IPS DF 19.7 (cell line): Measurements from ENCODE around the gene CAB39.

ENCODE experiments used
- DNase-seq: peaks from one replicate; pipeline ENCODE4 v3.0.0-alpha.2; 2013; ENCODE audit warnings: low read depth, low spot score

Gene CAB39

DNA sequence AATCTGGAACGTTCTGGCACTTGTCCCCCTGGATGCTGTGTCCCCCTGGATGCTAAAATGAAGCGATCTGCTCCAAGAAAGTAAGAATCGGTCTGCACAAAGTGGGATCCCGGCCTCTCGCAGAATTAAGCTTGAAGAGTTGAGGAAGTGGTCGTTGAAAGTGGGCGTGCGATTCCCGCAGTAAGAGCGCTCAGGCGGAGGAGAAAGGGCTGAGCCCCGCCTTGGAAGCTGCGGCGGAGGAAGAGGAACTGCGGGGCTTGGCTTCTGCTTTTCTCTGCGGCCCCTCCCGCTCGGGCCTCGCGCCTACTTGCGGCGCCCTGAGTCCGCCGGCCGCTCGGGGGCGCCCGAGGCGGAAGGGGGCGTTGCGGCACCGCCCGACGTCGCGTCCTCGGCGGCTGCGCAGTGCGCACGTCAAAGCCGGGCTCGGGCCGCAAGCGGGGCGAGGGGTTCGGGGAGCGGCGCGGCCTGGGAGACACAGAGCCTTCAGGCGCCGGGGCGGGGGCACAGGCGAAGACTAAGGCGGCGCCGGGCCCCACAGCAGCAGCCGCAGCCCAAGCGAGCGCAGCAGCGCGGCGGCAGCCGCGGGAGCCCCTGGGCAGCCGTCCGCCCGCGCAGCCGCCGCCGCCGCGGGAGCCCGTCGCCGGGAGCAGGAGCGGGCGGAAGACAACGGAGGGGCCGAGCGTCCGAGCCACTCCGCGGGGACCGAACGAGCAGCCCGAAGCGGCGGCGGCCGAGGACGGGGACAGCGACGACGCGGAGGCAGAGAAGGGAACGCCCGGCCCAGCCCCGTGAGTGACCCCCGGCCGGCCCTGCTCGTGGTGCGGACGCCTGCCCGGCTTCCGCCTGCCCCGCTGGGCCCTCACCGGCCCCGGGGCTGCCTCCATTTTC lies at the start of gene CAB39:
Gene CAB39 (plus strand): TSS at position 400 of the 888 bp plus-strand sequence. CDS start 47,160 bp downstream, outside the sequence.
- peak; percentile 54 for DNase-seq

DNA sequence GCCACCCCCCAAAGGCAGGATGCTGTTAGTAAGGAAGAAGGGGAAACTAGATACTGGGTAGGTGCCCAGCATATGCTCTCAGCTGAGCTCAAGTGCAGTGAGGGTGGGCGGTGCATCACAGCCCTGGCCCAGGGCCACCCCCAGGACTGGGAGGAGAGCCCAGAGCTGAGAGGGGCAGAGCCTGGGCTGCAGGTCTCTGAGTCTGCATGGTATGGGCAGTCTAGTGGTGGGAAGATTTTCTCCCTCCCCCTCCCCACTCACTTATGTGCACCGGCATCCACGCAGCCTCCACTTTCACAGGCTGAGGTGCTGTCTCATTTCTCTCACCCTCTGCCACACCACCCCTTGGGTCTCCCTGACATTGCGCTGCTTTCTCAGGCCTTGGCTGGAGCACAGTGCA lies 48.5 kb upstream of the CAB39 start:
- DNase-seq, result no peak

DNA sequence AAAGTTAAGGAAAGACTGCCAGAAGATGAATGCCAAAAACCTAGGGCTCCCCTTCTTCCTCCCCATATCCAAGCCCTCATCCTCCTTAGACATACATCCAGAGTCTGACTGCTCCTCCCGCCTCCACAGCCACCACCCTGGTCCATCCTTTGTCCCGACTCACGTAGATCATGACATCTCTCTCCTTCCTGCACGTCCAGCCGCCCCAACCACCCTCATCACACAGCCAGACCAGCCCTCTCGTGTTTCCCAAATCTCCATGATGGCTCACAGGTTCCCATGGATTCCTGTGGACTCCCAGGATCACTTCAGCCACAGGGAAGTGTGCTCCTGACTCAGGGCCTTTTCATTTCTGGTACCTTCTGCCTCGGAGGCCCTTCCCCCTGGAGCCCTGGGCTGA lies 47.8 kb upstream of the CAB39 start:
- DNase-seq, result no peak

DNA sequence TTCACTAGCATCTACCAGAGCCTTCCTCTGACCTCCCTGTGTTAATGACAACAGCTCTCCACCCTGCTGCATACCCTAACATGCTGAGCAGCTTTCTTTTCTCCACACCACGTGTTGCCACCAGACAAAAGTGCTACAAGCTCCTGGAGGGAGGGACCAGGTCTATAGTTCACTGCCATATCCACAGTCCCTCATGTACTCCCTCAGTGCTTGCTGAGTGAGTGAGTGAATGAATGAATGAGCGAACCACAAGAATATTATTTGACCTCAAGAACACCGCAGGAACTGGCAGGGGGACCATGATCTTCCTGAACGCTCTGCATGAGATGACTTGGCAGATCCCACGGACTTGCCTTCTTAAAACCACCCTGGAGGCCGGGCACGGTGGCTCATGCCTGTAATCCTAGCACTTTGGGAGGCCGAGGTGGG lies 47.4 kb upstream of the CAB39 start:
- DNase-seq, result no peak

DNA sequence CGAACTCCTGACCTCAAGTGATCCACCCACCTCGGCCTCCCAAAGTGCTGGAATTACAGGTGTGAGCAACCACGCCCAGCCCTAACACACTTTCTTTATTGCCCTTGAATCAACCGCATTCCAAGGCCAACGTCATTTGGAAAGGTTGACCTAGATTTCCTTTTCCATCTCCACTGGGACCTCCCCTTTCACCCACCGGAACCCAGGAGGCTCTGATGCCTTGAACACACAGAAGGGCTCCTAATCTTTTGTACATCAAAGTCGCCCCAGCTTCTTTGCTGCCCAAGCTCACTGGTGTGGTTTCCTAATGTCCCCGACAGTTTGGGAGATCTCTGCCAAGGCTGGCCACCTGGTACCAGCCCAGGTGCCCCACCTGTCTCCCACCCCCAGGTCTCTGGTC lies 46.2 kb upstream of the CAB39 start:
- DNase-seq, result no peak

DNA sequence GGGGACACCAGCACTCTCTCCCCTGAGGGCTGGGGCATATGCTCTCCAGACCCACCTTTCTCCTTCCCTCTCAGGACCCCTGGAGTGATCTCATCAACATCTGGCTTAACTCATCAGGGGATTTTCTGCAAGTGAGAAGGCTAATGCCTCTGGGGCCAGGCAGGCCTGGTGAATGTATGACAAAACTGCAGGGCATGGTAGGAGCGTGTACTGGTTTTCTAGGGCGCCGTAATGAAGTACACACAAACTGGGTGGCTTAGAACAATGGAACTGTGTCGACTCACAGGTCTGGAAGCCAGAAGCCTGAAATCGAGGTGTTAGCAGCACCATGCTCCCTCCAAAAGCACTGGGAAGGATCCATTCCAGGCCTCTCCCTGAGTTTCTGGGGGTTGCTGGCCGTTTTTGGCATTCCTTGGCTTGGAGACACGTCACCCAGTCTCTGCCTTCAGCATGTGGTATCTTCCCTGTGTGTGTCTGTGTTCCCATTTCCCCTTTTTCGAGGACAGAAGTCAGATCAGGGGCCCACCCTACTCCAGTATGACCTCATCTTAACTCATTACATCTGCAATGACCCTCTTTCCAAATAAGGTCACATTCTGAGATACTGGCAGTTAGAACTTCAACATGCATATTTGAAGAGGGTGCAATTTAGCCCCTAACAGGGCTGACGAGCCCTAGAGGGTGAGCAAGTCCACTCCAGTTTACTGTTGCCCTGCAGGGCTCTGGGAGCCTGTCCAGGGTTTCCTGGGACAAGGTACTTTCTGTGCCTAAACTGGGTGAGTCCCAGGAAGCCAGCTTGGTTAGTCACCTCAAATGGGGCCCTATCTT lies 45.5 kb upstream of the CAB39 start:
- DNase-seq, result no peak

DNA sequence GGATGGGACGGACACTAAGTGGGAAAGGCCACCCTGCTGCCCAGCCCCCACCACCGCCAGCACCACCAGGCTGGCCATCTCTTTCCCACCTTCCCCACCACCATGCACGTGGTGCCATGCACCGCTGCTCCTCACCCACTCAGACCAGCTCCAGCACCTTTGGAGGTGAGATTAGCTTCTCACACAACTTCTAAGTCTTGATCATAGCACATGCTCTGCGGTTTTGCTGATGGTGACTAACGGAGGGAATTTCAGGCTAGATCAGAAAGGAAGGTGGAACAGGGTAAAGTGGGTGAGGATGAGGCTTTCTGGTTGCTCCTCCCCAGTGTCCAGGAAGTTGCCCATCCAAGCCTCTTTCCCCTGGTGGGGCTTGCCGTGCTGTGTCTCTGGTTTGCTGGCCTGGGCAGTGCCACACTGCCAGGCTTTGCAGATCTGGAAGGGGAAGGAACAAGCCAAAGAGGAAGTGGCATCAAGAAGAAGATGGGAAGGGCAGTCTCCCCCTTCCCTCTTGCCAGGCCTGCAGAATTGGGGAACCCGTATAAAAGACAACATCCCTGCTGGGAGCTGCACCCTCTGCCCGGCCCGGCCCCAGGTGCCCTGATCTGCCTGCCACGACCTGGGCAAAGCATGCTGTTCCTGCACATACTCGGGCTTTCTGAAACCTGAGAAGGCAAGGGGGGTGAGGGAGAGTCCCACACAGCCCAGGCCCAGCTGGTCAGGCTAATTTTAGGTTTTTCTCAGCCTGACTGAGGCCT lies 44.3 kb upstream of the CAB39 start:
- no peak for DNase-seq

DNA sequence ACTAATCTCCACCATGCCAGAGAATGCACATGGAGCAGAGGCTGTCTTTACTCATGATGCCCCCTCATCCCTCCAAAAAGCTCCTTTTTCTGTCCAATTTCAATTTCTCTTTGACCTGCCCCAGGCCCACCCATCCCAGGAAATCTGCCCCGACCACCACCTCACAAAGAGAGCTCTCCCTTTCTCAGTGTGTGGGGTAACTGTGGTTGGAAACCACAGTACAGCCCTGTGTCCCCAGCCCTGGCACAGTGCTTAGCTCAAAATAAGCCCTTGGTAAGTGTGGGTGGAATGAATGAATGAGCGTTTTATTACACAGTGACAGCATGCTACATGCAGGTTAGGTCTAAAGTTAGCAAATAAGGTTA lies 43.7 kb upstream of the CAB39 start:
- no peak for DNase-seq

DNA sequence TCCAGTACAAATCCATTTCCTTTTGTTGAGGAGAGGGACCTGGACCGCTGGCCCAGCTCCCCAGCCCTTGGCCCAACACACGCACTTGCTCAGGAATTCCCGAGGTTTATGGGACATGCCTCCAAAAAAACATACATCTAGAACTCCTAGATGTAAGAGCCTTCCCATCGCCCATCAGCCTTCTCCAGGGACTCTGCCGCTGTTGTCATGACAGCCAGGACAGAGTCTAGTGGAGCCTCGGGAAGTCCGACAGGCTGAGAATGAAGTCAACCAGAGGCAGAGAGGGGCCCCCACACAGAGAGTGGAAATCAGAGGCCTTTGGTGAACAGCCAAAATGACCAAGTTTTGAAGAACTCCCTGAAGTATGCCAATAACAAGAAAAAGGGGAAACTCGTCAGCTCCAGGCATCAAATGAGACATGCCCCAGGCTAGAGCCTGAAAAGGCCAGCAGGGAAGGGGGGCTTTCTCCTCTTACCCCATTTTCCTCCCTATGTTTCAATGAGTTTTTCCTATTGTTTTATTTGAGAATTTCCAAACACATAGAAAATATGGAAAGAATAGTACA lies 43.2 kb upstream of the CAB39 start:
- DNase-seq, result no peak

DNA sequence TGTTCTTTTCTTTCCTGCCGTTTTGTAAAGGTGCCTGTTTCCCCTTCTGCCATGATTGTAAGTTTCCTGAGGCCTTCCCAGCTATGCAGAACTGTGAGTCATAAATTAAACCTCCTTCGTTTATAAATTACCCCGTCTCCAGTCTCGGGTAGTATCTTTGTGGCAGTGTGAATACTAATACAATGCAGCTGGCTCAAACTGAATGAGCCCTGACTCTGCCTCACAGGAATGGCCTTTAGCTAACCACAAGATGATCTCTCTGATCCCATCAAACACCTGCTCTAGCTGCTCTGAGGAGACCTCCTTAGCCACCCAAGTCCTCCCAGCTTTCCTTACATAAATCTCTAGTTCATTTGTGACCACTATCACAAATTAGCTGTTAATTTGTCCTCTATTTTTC lies 41.5 kb upstream of the CAB39 start:
- no peak for DNase-seq

DNA sequence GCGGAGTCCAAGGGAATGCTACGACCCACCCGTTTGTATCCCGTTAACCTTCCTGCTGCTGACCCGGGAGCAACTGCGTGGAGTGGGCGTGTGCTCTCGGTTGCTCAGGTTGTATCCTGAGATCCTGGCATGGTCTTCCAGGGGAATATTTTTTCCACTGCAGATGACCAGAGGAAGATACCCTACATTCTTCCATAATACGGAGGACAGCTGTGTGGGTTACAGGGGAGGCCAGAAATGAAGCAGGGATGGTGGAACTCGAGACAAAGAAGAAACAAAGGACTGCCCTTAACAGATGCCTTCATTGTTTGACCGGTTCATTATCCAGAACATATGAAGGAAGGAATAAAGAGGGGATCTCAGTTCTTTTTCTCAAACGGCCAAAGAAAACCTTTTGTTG lies 39.8 kb upstream of the CAB39 start:
- no peak for DNase-seq

DNA sequence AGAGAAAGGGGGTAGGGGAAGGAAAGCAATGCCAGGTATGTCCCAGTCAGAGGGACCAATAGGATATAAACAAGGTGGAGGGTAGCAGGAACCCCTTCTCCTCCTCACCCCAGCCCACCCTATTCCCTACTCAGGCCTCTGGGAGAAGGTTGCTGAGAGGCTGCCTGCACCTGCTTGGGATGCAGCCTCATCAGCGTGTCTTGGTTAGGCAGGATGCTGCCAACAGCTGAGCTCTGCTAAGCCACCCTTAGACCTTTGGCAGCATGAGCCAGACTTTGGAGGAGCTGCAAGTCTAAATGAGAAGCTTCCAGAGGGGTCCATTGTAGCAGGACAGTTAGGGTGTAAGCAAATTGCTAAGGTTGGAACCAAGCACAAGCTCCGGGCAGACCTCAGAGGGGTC lies 38.2 kb upstream of the CAB39 start:
- no peak for DNase-seq

DNA sequence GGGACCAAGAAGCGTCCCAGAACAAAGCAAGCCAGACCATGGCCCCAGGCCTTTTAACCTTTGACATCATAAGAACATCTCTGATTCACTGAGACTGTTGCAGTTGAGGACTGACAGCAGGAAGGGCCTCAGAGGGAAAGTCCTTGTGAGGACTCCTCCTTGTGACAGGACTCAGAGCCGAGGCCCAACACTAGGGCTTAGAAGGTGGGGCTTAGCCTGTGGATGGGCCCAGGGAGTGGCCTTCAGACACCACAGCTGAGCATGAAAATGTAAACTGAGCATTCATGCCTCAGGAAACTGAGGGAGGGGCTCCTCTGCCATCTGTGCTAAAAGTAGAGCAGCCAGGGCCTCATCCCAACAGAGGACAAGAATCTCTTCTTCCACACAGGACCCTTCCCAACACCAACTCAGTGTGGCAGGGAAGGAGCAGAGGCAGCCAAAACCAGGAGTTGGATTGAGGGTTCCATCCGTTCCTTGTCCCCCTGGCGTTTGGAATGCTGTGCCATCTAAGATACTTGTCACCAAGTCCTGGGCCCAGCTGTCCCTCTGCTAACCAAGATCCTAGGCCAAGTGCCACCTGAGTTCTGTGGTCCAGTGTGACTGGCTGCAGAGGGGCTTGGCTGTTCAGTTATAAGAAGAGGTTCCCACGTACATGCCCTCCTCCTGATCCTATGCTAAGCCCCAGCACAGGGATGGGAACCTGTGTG lies 37.5 kb upstream of the CAB39 start:
- no peak for DNase-seq

DNA sequence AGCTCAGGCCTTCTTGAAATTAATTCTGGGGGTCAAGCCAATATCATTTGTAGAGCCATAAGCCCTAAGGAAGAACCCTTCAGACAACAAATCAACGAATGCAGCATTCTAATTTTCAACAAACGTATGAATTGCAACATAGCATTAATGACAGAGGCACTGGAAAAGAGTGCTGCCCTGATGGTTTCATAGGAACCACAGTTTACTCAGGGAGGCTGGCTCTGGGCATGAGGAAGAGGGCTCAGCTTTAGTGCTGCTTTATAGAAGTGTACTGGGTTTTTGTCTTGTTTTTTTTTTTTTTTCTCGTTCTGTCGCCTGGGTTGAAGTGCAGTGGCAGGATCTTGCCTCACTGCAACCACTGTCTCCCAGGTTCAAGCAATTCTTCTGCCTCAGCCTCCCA lies 36.1 kb upstream of the CAB39 start:
- no peak for DNase-seq

DNA sequence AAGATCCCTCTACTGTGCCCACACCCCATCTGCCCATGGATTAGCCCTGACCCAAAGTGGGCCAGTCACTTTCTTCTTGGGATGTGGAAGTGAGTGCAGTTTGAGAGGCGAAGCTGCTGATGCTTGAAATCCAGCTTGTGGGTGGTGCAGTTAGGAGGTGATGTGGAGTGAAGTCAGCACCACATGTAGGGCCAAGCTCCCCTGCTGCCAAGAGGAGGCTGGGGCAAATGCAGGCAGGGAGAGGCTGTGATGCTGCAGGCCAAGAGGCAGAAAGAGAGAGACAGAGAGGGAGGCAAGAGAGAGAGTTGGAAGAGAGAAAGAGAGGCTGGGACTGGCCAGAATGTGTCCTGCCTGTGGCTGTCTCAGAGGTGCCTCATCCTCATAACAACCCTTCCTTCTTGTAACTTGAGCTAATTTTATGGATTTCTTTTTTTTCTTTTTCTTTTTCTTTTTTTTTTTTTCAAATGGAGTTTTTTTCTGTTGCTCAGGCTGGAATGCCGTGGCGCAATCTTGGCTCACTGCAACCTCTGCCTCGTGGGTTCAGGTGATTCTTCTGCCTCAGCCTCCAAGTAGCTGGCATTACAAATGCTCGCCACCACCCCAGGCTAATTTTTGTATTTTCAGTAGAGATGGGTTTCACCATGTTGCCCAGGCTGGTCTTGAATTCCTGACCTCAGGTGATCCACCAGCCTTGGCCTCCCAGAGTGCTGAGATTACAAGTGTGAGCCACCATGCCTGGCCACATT lies 35.3 kb upstream of the CAB39 start:
- no peak for DNase-seq

DNA sequence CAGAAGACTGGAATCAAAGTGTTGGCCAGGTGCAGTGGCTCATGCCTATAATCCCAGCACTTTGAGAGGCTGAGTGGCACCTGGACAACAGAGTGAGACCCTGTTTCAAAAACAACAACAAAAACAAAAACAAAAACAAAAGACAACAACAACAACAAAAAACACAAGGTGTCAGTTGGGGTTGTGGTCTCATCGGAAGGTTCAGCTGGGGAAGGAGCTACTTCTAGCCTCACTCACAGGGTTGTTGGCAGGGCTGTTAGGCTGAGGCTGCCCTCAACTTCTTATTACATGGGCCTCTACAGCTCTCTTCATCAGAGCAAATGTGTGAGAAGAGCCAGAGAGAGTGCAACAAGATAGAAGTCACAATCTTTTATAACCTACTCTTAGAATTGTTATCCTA lies 34.6 kb upstream of the CAB39 start:
- DNase-seq, result no peak

DNA sequence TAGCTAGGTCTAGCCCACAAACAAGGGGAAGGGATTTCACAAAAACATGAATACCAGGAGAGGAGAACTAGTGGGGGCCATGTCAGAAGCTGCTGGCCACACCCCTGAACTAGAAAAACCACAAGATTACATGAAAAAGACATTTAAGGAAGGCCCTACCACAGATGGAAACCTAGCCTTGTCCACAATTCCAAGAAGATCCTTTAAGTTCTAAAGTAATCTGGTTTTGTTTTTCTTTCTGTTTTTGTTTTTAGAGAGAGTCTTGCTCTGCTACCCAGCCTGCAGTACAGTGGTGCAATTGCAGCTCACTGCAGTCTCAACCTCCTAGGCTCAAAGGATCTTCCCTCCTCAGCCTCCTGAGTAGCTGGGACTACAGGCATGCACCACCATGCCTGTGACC lies 34.2 kb upstream of the CAB39 start:
- no peak for DNase-seq

DNA sequence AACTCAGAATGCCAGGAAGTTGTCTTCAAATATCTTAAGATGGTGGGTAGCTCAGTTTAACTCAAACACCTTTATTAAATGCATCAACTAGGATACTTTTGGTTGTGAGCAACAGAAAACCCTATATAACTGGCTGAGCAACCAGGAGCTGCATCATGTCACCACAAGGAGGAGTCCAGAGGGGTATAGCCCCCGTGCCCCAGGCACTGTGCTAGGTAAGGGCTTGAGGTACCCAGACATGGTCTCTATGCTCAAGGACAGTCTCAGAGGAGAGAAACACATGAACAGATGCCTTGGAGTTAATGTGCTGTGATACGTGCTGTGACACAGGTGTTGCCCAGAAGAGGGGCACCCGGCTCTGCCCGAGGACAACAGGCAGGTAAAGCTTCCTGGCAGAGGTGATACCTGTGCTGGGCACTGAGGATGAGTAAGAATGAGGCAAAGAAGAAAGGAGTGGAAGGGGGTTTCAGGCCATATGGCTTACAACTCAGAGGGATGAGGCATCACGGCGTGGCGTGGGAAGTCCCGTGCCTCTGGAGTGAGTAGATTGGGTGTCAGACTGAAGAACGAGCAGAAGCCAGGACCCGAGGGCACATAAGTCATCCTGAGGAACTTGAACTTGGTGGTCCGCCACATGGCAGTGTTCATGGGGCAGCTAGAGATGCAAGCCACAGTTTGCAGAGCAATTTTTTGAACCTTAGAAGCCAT lies 32.0 kb upstream of the CAB39 start:
- no peak for DNase-seq

DNA sequence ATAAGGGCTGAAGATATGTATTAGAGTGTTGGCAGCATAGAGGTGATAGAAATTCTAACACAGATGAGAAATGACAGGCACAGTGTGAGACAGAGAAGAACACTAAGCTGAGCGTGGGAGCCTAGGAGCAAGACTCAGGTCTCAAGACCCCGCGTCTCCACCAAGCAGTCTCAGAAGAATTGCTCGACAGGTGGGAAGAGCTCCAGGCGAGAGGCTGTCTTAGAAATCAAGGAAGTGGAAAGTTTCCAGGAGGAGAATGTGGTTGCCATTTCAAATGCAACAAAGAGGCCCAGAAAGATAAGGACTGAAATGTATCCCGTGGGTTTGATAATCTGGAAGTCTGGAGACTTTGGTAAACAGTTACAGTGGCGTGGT lies 31.5 kb upstream of the CAB39 start:
- DNase-seq, result no peak

DNA sequence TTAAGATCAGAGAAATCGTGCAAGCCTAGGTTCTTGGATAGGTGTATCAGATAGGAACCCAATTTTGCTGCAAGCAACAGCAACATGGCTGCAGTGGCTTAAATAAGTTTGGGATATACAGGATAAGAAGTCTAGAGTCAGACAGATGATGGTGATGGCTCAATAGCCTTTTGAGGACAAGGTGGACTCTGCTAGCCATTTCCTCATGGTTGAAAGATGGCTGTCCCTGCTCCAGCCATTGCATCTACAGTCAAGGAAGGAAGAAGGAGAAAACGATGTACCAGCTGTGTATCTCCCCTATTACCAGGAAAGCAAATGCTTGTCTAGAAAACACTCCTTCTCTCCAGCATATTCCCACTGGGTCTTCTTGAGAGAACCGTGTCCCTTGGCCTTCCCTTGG lies 30.1 kb upstream of the CAB39 start:
- DNase-seq, result no peak
